OCI-LY7 (cell line): ENCODE data around the gene PIPOX. TPM values are rescaled to one million over a fixed set of nuclear protein-coding genes. Genes with fewer than 3 reads are reported as not detected.

Experiments
- BruUV-seq: library from RNA; stranded (reverse); fragments of 400-500 nt; replicated peaks from 2 replicates; lab custom pipeline; 2021; lab: Mats Ljungman, UMichigan
- CTCF ChIA-PET: fragments of 300-600 bp; sonication (Branson Sonifier 250); formaldehyde crosslinking; loops from one replicate; lab custom pipeline; 2022; ENCODE audit warnings: antibody characterized with exemption; ENCODE audit not compliant: unreplicated experiment; lab: Charles Lee
- POLR2A ChIA-PET: fragments of 300-600 bp; sonication (Branson Sonifier 250); formaldehyde crosslinking; loops from one replicate; lab custom pipeline; 2022; ENCODE audit warnings: antibody characterized with exemption; lab: Charles Lee
- DNase-seq: peaks from one replicate; pipeline ENCODE4 v3.0.0-alpha.2; 2015; ENCODE audit warnings: low spot score
- H2AFZ ChIP-seq: fragments of 200-600 bp; sonication (generic), shearing (Covaris generic); 2 replicates; pipeline ENCODE4 v1.6.1; 2014; ENCODE audit warnings: mild to moderate bottlenecking, antibody characterized with exemption, low read length, moderate library complexity
- H3K27ac ChIP-seq: fragments of 200-600 bp; sonication (generic); 2 replicates; pipeline ENCODE4 v1.5.1; 2014; ENCODE audit warnings: mixed run types, low read depth, mild to moderate bottlenecking, moderate library complexity, low read length, inconsistent platforms; ENCODE audit not compliant: poor library complexity, severe bottlenecking
- H3K36me3 ChIP-seq: fragments of 200-600 bp; sonication (generic); 2 replicates; pipeline ENCODE4 v1.6.1; 2014; ENCODE audit warnings: mild to moderate bottlenecking, antibody characterized with exemption, low read length, moderate library complexity, mixed read lengths; ENCODE audit not compliant: insufficient read depth
- H3K4me1 ChIP-seq: fragments of 200-600 bp; sonication (generic); 2 replicates; pipeline ENCODE4 v1.5.1; 2014; ENCODE audit warnings: mild to moderate bottlenecking, low read length; ENCODE audit not compliant: insufficient read depth, poor library complexity, severe bottlenecking
- H3K4me2 ChIP-seq: fragments of 200-600 bp; sonication (generic); 2 replicates; pipeline ENCODE4 v1.6.1; 2014; ENCODE audit warnings: mild to moderate bottlenecking, low read length
- H3K4me3 ChIP-seq: fragments of 200-600 bp; sonication (generic); 2 replicates; pipeline ENCODE4 v1.5.1; 2014; ENCODE audit warnings: mild to moderate bottlenecking, low read depth, low read length; ENCODE audit not compliant: poor library complexity, severe bottlenecking
- H3K79me2 ChIP-seq: fragments of 200-600 bp; sonication (generic); 2 replicates; pipeline ENCODE4 v1.6.1; 2016; ENCODE audit warnings: low read depth, mild to moderate bottlenecking, low read length, moderate library complexity, mixed read lengths; ENCODE audit not compliant: insufficient read depth
- H3K9me2 ChIP-seq: fragments of 200-600 bp; sonication (generic); 2 replicates; pipeline ENCODE4 v1.6.1; 2016; ENCODE audit warnings: mild to moderate bottlenecking, low read length, mixed read lengths; ENCODE audit not compliant: insufficient read depth
- H3K9me3 ChIP-seq: fragments of 200-600 bp; sonication (generic); 2 replicates; pipeline ENCODE4 v1.6.1; 2014; ENCODE audit warnings: mild to moderate bottlenecking, mixed run types, low read length, mixed read lengths
- H4K20me1 ChIP-seq: fragments of 200-600 bp; sonication (generic); 2 replicates; pipeline ENCODE4 v1.6.1; 2014; ENCODE audit warnings: mild to moderate bottlenecking, antibody characterized with exemption, low read length, moderate library complexity, mixed read lengths; ENCODE audit not compliant: insufficient read depth
- CTCF ChIP-seq: fragments of 200-600 bp; sonication (generic); conservative IDR thresholded peaks from 2 replicates; pipeline ENCODE4 v1.5.1; 2014; ENCODE audit warnings: mild to moderate bottlenecking, antibody characterized with exemption, low read length, moderate library complexity, mixed read lengths
- EZH2phosphoT487 ChIP-seq: fragments of 200-600 bp; sonication (generic); IDR thresholded peaks from 2 replicates; pipeline ENCODE4 v1.6.1; 2018; ENCODE audit warnings: low read depth, borderline replicate concordance, mild to moderate bottlenecking, mixed run types, antibody characterized with exemption, low read length, moderate library complexity, mixed read lengths
- intact Hi-C: fragments of 100-400 bp; cut with micrococcal nuclease; formaldehyde crosslinking; loops from one replicate; pipeline ENCODE4 v1.10.0; 2022; ENCODE audit not compliant: unreplicated experiment
- total RNA-seq, 2 experiments: library from RNA; depleted of rRNA in 1 of 2; stranded (reverse); fragments of >200 nt in 1 of 2; shearing (Covaris generic) in 1 of 2; gene quantifications; 2 replicates each; pipeline ENCODE4 v1.2.3, GENCODE V29; 2014 to 2022

PIPOX gene
- total RNA-seq, 2 experiments from 2014 or later = 3.8 to 4.1 TPM

- H3K4me2 ChIP-seq = no peak overlapping the region
- no peaks in the 10 kb centered on the region for H3K9me2 ChIP-seq
- H3K4me3 ChIP-seq = no peak overlapping the region
- H3K36me3 ChIP-seq = no peaks in the 10 kb centered on the region
- no peak overlapping the region for H3K27ac ChIP-seq
- H3K79me2 ChIP-seq = no peaks in the 10 kb centered on the region
- intact Hi-C loops = no loop called here
- POLR2A ChIA-PET = no interaction called here
- CTCF ChIA-PET = no interaction called here
- DNase-seq = no peak
- H3K9me3 ChIP-seq = peaks cover 4% of the 10 kb centered on the region; the same call in 1 of the 2 replicates
- TF ChIP-seq EZH2phosphoT487 = no peak
- TF ChIP-seq CTCF = no peak
- no peaks in the 10 kb centered on the region for H4K20me1 ChIP-seq
- H3K4me1 ChIP-seq = peaks cover 10% of the 10 kb centered on the region
- BruUV-seq = no TSS peak
- H2AFZ ChIP-seq = no peak overlapping the region
Measured at GRCh38 chr17:29038085-29038795, 4.7 kb upstream of the PIPOX start.

GRCh38 chr17:29039764-29040598 lies 3.0 kb upstream of the PIPOX start:
- intact Hi-C loops = no loop called here
- Histone ChIP-seq H3K9me3 (no peaks in the 10 kb centered on the region), H3K9me2 (no peaks in the 10 kb centered on the region), H3K4me3 (no peak overlapping the region), H3K4me1 (peaks cover 17% of the 10 kb centered on the region), H2AFZ (no peak overlapping the region), H3K4me2 (no peak overlapping the region), H3K27ac (no peak overlapping the region), H3K79me2 (no peaks in the 10 kb centered on the region), H4K20me1 (no peaks in the 10 kb centered on the region), H3K36me3 (no peaks in the 10 kb centered on the region)
- CTCF ChIA-PET = no interaction called here
- POLR2A ChIA-PET = no interaction called here
- BruUV-seq = no TSS peak
- no peak for DNase-seq
- TF ChIP-seq CTCF (no peak), EZH2phosphoT487 (no peak)

GRCh38 chr17:29041091-29041490 lies 1.9 kb upstream of the PIPOX start:
- POLR2A ChIA-PET = no interaction called here

More at GRCh38 chr17:29041091-29041490, 1.9 kb upstream of the PIPOX start:
- no TSS peak for BruUV-seq
- Histone ChIP-seq H3K4me1 (peaks cover 17% of the 10 kb centered on the region), H3K27ac (no peak overlapping the region), H3K9me2 (no peaks in the 10 kb centered on the region), H3K36me3 (no peaks in the 10 kb centered on the region), H4K20me1 (no peaks in the 10 kb centered on the region), H3K9me3 (no peaks in the 10 kb centered on the region), H3K79me2 (no peaks in the 10 kb centered on the region), H3K4me2 (no peak overlapping the region), H3K4me3 (no peak overlapping the region), H2AFZ (no peak overlapping the region)
- intact Hi-C loops = no loop called here
- DNase-seq = no peak
- TF ChIP-seq EZH2phosphoT487 (no peak), CTCF (no peak)
- CTCF ChIA-PET = no interaction called here
